ENCODE results near the gene PLA2G2C. TPM values are rescaled to one million over a fixed set of nuclear protein-coding genes. Genes with fewer than 3 reads are reported as not detected.
"Not testable (repeated sequence)": the region's sequence is repeated elsewhere in the genome, so short reads cannot be mapped to it uniquely, and the experiment has no call there.

Gene PLA2G2C
- total RNA-seq, 4 donors from 2014 or later = not detected

DNA sequence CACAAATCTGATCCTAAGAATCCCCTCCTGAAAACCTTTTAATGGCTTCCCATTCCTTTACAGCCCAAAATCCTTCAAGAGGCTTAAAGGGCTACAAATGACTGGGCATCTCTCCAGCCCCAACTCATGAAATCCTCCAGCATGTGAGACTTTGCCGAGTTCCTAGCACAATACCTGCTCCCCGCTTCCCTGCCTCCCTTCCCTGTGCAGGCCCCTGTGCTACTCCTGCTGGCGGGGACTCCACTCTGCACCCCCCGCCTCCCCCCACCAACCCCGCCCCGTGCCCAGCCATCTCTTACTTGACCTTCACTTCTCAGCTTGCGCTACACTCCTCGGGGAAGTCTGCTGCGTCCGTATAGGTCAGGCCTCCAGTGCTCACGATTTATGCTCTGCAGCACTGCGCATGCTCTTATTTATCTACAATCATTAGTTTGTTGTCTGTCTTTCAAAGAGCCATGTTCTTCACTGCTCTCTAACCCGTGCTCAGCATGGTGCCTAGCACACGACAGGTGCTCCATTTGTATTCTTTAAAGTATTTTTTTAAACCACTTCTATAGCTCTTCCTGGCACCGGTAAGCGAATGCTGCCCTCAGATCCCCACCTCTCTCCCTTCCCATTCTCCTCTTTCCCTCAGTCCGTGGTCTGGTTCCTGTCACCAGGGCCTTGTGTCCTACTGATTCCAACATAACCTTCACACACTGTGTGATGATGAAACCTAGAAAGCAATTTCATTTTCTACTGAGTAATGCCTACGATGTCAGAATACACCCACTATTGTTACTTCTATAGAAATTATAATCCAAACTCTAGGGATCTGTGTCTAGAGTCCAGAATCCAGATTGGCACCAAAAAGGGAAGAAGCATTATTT lies 37.5 kb upstream of the PLA2G2C start:
- H3K4me1 ChIP-seq = no peaks in the 10 kb centered on the region
- H3K4me3 ChIP-seq = no peak overlapping the region
- H3K27me3 ChIP-seq = peaks cover 0 to 26% (median 14%) of the 10 kb centered on the region in 3 donors
- H3K27ac ChIP-seq = no peak overlapping the region
- H3K9me3 ChIP-seq = no peaks in the 10 kb centered on the region
- ATAC-seq = no peak
- TF ChIP-seq, protein P1, sequence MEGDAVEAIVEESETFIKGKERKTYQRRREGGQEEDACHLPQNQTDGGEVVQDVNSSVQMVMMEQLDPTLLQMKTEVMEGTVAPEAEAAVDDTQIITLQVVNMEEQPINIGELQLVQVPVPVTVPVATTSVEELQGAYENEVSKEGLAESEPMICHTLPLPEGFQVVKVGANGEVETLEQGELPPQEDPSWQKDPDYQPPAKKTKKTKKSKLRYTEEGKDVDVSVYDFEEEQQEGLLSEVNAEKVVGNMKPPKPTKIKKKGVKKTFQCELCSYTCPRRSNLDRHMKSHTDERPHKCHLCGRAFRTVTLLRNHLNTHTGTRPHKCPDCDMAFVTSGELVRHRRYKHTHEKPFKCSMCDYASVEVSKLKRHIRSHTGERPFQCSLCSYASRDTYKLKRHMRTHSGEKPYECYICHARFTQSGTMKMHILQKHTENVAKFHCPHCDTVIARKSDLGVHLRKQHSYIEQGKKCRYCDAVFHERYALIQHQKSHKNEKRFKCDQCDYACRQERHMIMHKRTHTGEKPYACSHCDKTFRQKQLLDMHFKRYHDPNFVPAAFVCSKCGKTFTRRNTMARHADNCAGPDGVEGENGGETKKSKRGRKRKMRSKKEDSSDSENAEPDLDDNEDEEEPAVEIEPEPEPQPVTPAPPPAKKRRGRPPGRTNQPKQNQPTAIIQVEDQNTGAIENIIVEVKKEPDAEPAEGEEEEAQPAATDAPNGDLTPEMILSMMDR (IDR thresholded peaks at IDR 0.05 in 4 of 5, conservative IDR thresholded peaks at IDR 0.05 in 1 of 5) = no peak
- no peak for TF ChIP-seq POLR2A (IDR thresholded peaks at IDR 0.05)
- no peak for DNase-seq
- no peaks in the 10 kb centered on the region for H3K36me3 ChIP-seq
- in situ Hi-C loops (cut with MboI; ENCODE audit: low sequenced_read_pairs in 4 of 4) = no loop called here
- intact Hi-C loops (cut with DNase I; ENCODE audit: low total_unique reads) = no loop called here

GRCh38 chr1:20223106-20223505 lies 36.8 kb upstream of the PLA2G2C start:
- H3K9me3 ChIP-seq = no peaks in the 10 kb centered on the region
- no peak overlapping the region for H3K4me3 ChIP-seq
- H3K36me3 ChIP-seq = no peaks in the 10 kb centered on the region
- peaks cover 0 to 26% (median 14%) of the 10 kb centered on the region in 3 donors for H3K27me3 ChIP-seq
- in situ Hi-C loops (cut with MboI; ENCODE audit: low sequenced_read_pairs in 4 of 4) (no loop called here), intact Hi-C loops (cut with DNase I; ENCODE audit: low total_unique reads) (no loop called here)
- TF ChIP-seq, protein P1 (IDR thresholded peaks at IDR 0.05 in 4 of 5, conservative IDR thresholded peaks at IDR 0.05 in 1 of 5) = no peak
- no peak for TF ChIP-seq POLR2A (IDR thresholded peaks at IDR 0.05)
- no peak overlapping the region for H3K27ac ChIP-seq
- ATAC-seq = no peak
- no peak for DNase-seq
- H3K4me1 ChIP-seq = no peaks in the 10 kb centered on the region

- no peaks in the 10 kb centered on the region for H3K4me1 ChIP-seq
- H3K4me3 ChIP-seq = no peak overlapping the region
- DNase-seq = no peak
- ATAC-seq = no peak
- H3K9me3 ChIP-seq = no peaks in the 10 kb centered on the region
- H3K36me3 ChIP-seq = no peaks in the 10 kb centered on the region
- intact Hi-C loops (cut with DNase I; ENCODE audit: low total_unique reads) = no loop called here
- TF ChIP-seq, protein P1 (IDR thresholded peaks at IDR 0.05 in 4 of 5, conservative IDR thresholded peaks at IDR 0.05 in 1 of 5) = no peak
- TF ChIP-seq POLR2A (IDR thresholded peaks at IDR 0.05) = no peak
- peaks cover 0 to 5% (median 3%) of the 10 kb centered on the region in 3 donors for H3K27me3 ChIP-seq
- no peak overlapping the region for H3K27ac ChIP-seq
- in situ Hi-C loops (cut with MboI; ENCODE audit: low sequenced_read_pairs in 4 of 4) = no loop called here
Measured at GRCh38 chr1:20220036-20220435, 33.7 kb upstream of the PLA2G2C start.

GRCh38 chr1:20219053-20219452 lies 32.7 kb upstream of the PLA2G2C start:
- intact Hi-C loops (cut with DNase I; ENCODE audit: low total_unique reads) (loop anchor here (5.0 kb wide), 1 partner anchor 213 kb away; no protein-coding TSS in a partner anchor), in situ Hi-C loops (cut with MboI; ENCODE audit: low sequenced_read_pairs in 4 of 4) (loop anchor here in 1 of 4 donors (5.0 kb wide), 1 partner anchor 273 kb away; no protein-coding TSS in a partner anchor)
- DNase-seq, ATAC-seq, H3K4me1 ChIP-seq, H3K36me3 ChIP-seq, H3K4me3 ChIP-seq, H3K9me3 ChIP-seq, H3K27ac ChIP-seq, H3K27me3 ChIP-seq: not testable (repeated sequence)

DNA sequence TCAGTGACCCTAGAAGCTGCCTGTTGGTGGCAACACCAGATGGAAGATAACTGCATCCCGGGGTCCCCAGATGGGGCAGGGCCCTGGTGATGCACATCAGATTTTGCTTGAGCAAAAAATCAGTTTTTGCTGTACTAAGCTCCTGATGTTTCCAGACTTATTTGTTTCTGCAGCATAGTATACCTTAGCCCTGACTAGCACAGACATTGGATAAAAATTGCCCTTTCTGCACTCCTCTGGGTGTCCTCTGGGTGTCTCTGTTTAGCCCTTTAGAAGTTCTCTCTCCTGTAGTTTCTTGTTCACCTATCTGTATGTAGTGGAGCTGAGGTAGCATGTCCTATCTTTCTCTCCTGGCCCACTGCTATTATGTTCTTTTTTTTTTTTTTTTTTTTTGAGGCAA lies 30.3 kb upstream of the PLA2G2C start:
- no peak for DNase-seq
- peaks cover 0 to 8% of the 10 kb centered on the region in 2 donors for H3K4me1 ChIP-seq
- TF ChIP-seq, protein P1 (IDR thresholded peaks at IDR 0.05 in 4 of 5, conservative IDR thresholded peaks at IDR 0.05 in 1 of 5) = no peak
- TF ChIP-seq POLR2A (IDR thresholded peaks at IDR 0.05) = no peak
- H3K27ac ChIP-seq = no peak overlapping the region
- no peak overlapping the region for H3K4me3 ChIP-seq
- no peaks in the 10 kb centered on the region for H3K27me3 ChIP-seq
- in situ Hi-C loops (cut with MboI; ENCODE audit: low sequenced_read_pairs in 4 of 4) (loop anchor here in 1 of 4 donors (5.0 kb wide), 1 partner anchor 276 kb away; no protein-coding TSS in a partner anchor), intact Hi-C loops (cut with DNase I; ENCODE audit: low total_unique reads) (loop anchor here (5.0 kb wide), 1 partner anchor 216 kb away; no protein-coding TSS in a partner anchor)
- no peak for ATAC-seq
- H3K36me3 ChIP-seq = no peaks in the 10 kb centered on the region
- no peaks in the 10 kb centered on the region for H3K9me3 ChIP-seq

Measured in gastrocnemius medialis (tissue), 4 donors.